ENCODE measurements around the gene VASH2. TPM values are rescaled to one million over a fixed set of nuclear protein-coding genes. Genes with fewer than 3 reads are reported as not detected.

The VASH2 gene
- total and polyA plus RNA-seq, 12 donors, result 0.16 to 5.5 (median 0.29) TPM; not detected in 3

DNA sequence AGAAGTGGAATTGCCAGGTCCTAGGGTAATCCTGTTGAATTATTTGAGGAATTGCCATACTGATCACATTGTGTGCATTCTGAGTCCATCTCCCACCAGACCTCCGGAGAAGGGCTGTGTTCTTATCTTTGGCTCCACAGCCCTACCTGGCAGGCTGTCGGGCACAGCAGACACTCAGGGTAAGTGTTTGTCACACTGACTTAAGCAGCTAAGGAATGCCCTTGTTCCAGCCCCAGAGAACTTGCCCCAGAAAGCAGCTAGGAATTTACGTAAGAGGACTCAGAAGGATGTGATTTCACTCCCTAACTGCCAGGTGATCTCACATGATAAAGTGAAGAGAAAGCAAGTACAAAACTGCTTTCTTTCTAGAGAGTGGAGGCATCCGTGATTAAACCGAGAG, 21.0 kb downstream of the VASH2 start:
- peaks cover 10% of the 10 kb centered on the region for H3K27me3 ChIP-seq
- no peak for TF ChIP-seq POLR2A (IDR thresholded peaks at IDR 0.05)
- TF ChIP-seq, protein P1, sequence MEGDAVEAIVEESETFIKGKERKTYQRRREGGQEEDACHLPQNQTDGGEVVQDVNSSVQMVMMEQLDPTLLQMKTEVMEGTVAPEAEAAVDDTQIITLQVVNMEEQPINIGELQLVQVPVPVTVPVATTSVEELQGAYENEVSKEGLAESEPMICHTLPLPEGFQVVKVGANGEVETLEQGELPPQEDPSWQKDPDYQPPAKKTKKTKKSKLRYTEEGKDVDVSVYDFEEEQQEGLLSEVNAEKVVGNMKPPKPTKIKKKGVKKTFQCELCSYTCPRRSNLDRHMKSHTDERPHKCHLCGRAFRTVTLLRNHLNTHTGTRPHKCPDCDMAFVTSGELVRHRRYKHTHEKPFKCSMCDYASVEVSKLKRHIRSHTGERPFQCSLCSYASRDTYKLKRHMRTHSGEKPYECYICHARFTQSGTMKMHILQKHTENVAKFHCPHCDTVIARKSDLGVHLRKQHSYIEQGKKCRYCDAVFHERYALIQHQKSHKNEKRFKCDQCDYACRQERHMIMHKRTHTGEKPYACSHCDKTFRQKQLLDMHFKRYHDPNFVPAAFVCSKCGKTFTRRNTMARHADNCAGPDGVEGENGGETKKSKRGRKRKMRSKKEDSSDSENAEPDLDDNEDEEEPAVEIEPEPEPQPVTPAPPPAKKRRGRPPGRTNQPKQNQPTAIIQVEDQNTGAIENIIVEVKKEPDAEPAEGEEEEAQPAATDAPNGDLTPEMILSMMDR (IDR thresholded peaks at IDR 0.05), result no peak
- no peak overlapping the region for H3K27ac ChIP-seq
- 76 to 93% (median 89%) methylated on average over 5 of the region's 5 CpGs for WGBS, 4 donors
- intact Hi-C loops (cut with DNase I), result no loop called here
- no peaks in the 10 kb centered on the region for H3K36me3 ChIP-seq (replicated peaks in 1 of 2)
- H3K4me1 ChIP-seq (replicated peaks in 1 of 2), result no peaks in the 10 kb centered on the region
- no peak for DNase-seq
- no peak overlapping the region for H3K4me3 ChIP-seq
- H3K9me3 ChIP-seq (replicated peaks in 1 of 3), result no peaks in the 10 kb centered on the region

DNA sequence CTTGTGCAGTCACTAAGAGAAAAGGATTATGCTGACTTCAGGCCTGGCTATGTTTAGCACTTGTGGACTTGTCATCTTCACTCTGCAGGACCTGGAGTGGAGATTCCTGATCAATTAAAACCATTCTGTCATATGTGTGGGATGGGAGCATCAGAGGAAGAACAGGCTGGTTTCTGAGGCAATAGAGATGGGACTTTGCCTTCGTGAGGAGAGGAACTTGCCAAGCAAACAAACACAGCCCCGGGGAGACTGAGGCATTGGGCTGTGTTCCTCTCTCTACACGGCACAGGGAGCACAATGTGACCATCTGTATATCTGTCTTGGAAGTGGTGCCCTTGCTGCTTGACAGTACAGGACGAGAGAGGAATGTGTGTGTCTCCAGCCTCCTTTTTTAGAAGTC, 23.1 kb downstream of the VASH2 start:
- Histone ChIP-seq H3K36me3 (replicated peaks in 1 of 2) (no peaks in the 10 kb centered on the region), H3K27me3 (peaks cover 10% of the 10 kb centered on the region), H3K4me3 (no peak overlapping the region), H3K27ac (no peak overlapping the region), H3K4me1 (replicated peaks in 1 of 2) (no peaks in the 10 kb centered on the region), H3K9me3 (replicated peaks in 1 of 3) (no peaks in the 10 kb centered on the region)
- 85 to 95% (median 90%) methylated on average over 4 of the region's 4 CpGs for WGBS, 4 donors
- no peak for DNase-seq
- intact Hi-C loops (cut with DNase I), result no loop called here
- TF ChIP-seq, protein P1 (IDR thresholded peaks at IDR 0.05), result no peak
- no peak for TF ChIP-seq POLR2A (IDR thresholded peaks at IDR 0.05)

DNA sequence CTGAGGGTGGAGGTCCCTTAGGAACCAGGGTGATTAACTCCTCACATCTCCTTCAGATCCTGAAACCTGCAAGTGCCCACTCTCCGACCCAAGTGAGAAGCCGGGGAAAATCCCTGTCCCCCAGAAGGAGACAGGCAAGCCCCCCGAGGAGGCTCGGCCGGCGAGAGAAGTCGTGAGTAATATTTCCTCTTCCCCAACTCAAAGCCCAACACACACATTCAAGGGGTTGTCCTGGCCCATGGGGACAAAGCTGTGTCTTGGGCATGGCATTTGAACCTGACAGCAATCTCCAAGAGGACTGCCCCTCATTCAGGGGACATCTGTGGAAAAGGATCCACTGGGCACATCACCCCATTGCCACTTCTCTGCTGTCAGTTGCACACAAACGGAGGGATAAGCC, 23.6 kb downstream of the VASH2 start:
- intact Hi-C loops (cut with DNase I), result no loop called here
- no peak for TF ChIP-seq POLR2A (IDR thresholded peaks at IDR 0.05)
- TF ChIP-seq, protein P1 (IDR thresholded peaks at IDR 0.05), result no peak
- Histone ChIP-seq H3K4me1 (replicated peaks in 1 of 2) (no peaks in the 10 kb centered on the region), H3K9me3 (replicated peaks in 1 of 3) (no peaks in the 10 kb centered on the region), H3K27me3 (peaks cover 10% of the 10 kb centered on the region), H3K4me3 (no peak overlapping the region), H3K27ac (no peak overlapping the region), H3K36me3 (replicated peaks in 1 of 2) (no peaks in the 10 kb centered on the region)
- no peak for DNase-seq
- 84 to 90% (median 88%) methylated on average over 5 to 8 of the region's 8 CpGs for WGBS, 4 donors

DNA sequence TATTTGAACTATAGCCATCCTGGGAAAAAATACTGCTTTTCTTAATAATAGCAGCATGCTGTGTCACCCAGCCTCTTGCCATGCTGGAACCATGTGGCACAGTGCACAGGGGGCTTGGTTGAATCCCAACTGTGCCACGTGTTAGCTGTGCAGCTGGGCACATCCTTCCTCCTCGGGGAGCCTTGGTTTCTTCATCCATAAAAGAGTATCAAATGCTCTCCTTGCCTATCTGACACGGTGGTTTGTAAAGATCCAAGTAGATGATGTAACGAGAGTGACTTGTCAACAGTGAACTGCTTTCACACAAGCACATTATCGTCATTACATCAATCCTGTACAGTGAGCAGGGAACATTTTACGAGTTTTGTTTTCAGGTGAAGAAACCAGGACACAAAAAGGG, 24.4 kb downstream of the VASH2 start:
- Histone ChIP-seq H3K4me1 (replicated peaks in 1 of 2) (no peaks in the 10 kb centered on the region), H3K27ac (no peak overlapping the region), H3K4me3 (no peak overlapping the region), H3K27me3 (peaks cover 10% of the 10 kb centered on the region), H3K36me3 (replicated peaks in 1 of 2) (no peaks in the 10 kb centered on the region), H3K9me3 (replicated peaks in 1 of 3) (no peaks in the 10 kb centered on the region)
- WGBS, 4 donors, result 88 to 92% (median 90%) methylated on average over 6 of the region's 6 CpGs
- intact Hi-C loops (cut with DNase I), result no loop called here
- DNase-seq, result peak in 1 of 7 donors; percentile 7
- TF ChIP-seq, protein P1 (IDR thresholded peaks at IDR 0.05), result no peak
- TF ChIP-seq POLR2A (IDR thresholded peaks at IDR 0.05), result no peak

Data from adrenal gland (tissue), 12 donors.